K562 (cell line): ENCODE measurements around the gene MATR3. TPM values are rescaled to one million over a fixed set of nuclear protein-coding genes. Genes with fewer than 3 reads are reported as not detected.
A peak's percentile ranks its signal among the peaks of the same experiment; 100 is the strongest.

Experiments
- BCL6 ChIP-seq: fragments of 250-450 bp; sonication (Bioruptor Pico); IDR thresholded peaks from 2 replicates; pipeline ENCODE4 v1.4.0; 2020
- CXXC5 ChIP-seq: fragments of 250-450 bp; sonication (Bioruptor Pico); IDR thresholded peaks from 2 replicates; pipeline ENCODE4 v1.8.0; 2022; ENCODE audit warnings: inconsistent platforms, mild to moderate bottlenecking, moderate library complexity
- ETV6 ChIP-seq, 3 experiments: fragments of 150-350 bp in 1 of 3; sonication (generic) in 1 of 3; formaldehyde crosslinking in 1 of 3; IDR thresholded peaks; 2 replicates each; pipeline versions ENCODE4 v1.6.1 to v1.8.0; 2014 to 2022; ENCODE audit warnings: borderline replicate concordance in 2 of 3, low read depth in 2 of 3, antibody characterized with exemption in 1 of 3, low read length in 1 of 3, mild to moderate bottlenecking in 1 of 3, missing genetic modification reagents in 1 of 3
- GABPB2 ChIP-seq: fragments of 250-450 bp; sonication (Bioruptor Pico); conservative IDR thresholded peaks from 2 replicates; pipeline ENCODE4 v1.5.1; 2021; ENCODE audit warnings: mild to moderate bottlenecking
- HDAC6 ChIP-seq: IDR thresholded peaks from 2 replicates; pipeline ENCODE4 v1.6.1; 2012; ENCODE audit warnings: low read depth, mild to moderate bottlenecking, control low read depth, inconsistent platforms, low read length, moderate library complexity
- LARP7 ChIP-seq: fragments of 450-650 bp; IDR thresholded peaks from 2 replicates; pipeline ENCODE4 v1.6.1; 2016
- MCM2 ChIP-seq: fragments of 450-650 bp; IDR thresholded peaks from 2 replicates; pipeline ENCODE4 v1.6.1; 2017; ENCODE audit warnings: low read depth, mild to moderate bottlenecking
- MECOM ChIP-seq: fragments of 250-450 bp; sonication (Bioruptor Pico); IDR thresholded peaks from 2 replicates; pipeline ENCODE4 v1.8.0; 2022; ENCODE audit warnings: inconsistent platforms
- PHF20 ChIP-seq: fragments of 450-650 bp; IDR thresholded peaks from 2 replicates; pipeline ENCODE4 v1.6.1; 2018; ENCODE audit not compliant: partially characterized antibody
- POLR2G ChIP-seq: fragments of 200-400 bp; formaldehyde crosslinking; IDR thresholded peaks from 2 replicates; pipeline ENCODE4 v1.6.1; 2017; ENCODE audit warnings: low read depth, mild to moderate bottlenecking, antibody characterized with exemption, low read length, moderate library complexity
- PTBP1 ChIP-seq: fragments of 200-400 bp; formaldehyde crosslinking; IDR thresholded peaks from 2 replicates; pipeline ENCODE4 v1.6.1; 2017; ENCODE audit warnings: low read depth, low read length
- RBM39 ChIP-seq: fragments of 200-400 bp; formaldehyde crosslinking; optimal IDR thresholded peaks from 2 replicates; pipeline ENCODE3; 2018; ENCODE audit warnings: low read depth, low read length
- ZBED1 ChIP-seq: IDR thresholded peaks from 2 replicates; pipeline ENCODE4 v1.6.1; 2014
- ZNF717 ChIP-seq: fragments of 250-450 bp; sonication (Bioruptor Pico); IDR thresholded peaks from 2 replicates; pipeline ENCODE4 v1.5.0; 2021
- ZNF785 ChIP-seq: fragments of 250-450 bp; sonication (Bioruptor Pico); IDR thresholded peaks from 2 replicates; pipeline ENCODE4 v1.4.0; 2020; ENCODE audit warnings: mild to moderate bottlenecking
- polyA plus RNA-seq, 8 experiments: library from polyadenylated mRNA; depleted of rRNA in 4 of 8; stranded (reverse) in 5 of 8; unstranded in 3 of 8; fragments of >200 nt; fragmentation: Nextera tagmentation in 2 of 8; fragmentation: Illumina TruSeq in 1 of 8; extraction: Ambion mirVana in 2 of 8; extraction: Trizol in 1 of 8; gene quantifications; 2 replicates each; pipeline versions ENCODE4 v1.2.1 to v1.2.3, GENCODE V29; 2011 to 2014; ENCODE audit warnings: inconsistent platforms in 1 of 8, missing spikeins in 1 of 8
- total RNA-seq, 7 experiments: library from RNA; depleted of rRNA in 6 of 7; stranded (reverse); fragments of >200 nt in 6 of 7; fragmentation: Illumina TruSeq in 2 of 7; extraction: Trizol in 2 of 7; gene quantifications; 2 replicates each; pipeline versions ENCODE4 v1.2.1 to v1.2.3, GENCODE V29; 2011 to 2021; ENCODE audit warnings: low replicate concordance in 1 of 7
- TF ChIP-seq, protein P1 (sequence below), 2 experiments: IDR thresholded peaks in 1 of 2; conservative IDR thresholded peaks in 1 of 2; 2 replicates each; pipeline ENCODE4 v1.6.1; 2016; ENCODE audit warnings: low read depth in 2 of 2, mild to moderate bottlenecking in 1 of 2, missing compliant biosample characterization in 1 of 2, missing genetic modification characterization in 1 of 2, moderate library complexity in 1 of 2
- TF ChIP-seq, protein P2 (sequence below): fragments of 450-650 bp; IDR thresholded peaks from 2 replicates; pipeline ENCODE4 v1.6.1; 2016; ENCODE audit warnings: missing biosample characterization, missing genetic modification characterization
- TF ChIP-seq, protein P3 (sequence below): sonication (generic); formaldehyde crosslinking; IDR thresholded peaks from 2 replicates; pipeline ENCODE4 v1.8.0; 2022; ENCODE audit warnings: mild to moderate bottlenecking, missing genetic modification reagents
- TF ChIP-seq, protein P4 (sequence below), 2 experiments: fragments of 450-650 bp in 1 of 2; sonication (generic) in 1 of 2; formaldehyde crosslinking in 1 of 2; IDR thresholded peaks in 1 of 2; conservative IDR thresholded peaks in 1 of 2; 2 replicates each; pipeline versions ENCODE4 v1.6.1 to v1.8.1; 2016 to 2023; ENCODE audit warnings: mild to moderate bottlenecking in 2 of 2, moderate library complexity in 2 of 2, inconsistent platforms in 1 of 2, missing genetic modification reagents in 1 of 2

MATR3 gene
- total and polyA plus RNA-seq, 9 of the 15 experiments (the other 6 are each of a cell fraction or from before 2014, with no cell fraction given) = 150 to 425 (median 263) TPM

DNA sequence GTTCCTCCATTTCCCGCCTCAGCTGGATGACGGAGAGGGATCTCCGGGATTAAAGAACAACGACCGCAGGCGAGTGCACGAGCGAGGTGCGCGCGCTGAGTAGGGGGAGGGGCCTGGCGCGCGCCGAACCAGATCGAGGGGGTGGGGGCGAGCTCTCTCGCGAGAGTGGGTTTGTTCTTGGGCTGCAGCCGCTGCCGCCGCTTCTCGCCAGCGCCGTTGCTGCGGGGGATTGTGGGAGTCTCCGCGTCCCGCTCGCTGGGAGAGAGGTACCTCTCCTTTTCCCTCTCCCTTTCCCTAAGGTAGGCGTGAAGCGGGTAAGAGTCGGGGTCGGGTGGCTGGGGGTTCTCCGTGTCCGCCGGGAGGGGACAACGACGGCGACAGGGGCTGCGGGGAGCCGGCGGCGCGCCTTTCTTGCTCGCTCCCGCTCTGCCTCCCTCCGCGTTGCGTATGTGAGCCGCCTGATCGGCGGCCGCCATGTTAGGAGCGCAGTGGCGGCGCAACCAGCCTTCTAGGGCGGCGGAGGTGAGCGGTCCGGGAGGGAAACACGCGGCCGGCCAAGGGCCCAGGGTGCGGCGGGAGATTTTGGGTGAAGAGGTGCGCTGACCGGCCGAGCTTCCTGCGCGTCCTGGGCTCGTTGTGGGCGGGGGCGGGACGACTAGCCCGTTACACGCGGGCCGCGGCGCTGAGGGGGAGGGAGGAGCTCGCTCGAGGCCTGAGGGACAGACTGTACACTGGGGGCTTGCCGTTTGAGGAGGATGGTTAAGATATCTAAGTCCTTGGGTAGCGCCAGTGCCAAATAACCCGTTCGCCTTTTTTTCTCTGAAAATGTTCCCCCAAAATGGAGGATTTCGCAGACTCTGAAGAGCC lies at the start of gene MATR3 (continued):
- TF ChIP-seq, protein P1, sequence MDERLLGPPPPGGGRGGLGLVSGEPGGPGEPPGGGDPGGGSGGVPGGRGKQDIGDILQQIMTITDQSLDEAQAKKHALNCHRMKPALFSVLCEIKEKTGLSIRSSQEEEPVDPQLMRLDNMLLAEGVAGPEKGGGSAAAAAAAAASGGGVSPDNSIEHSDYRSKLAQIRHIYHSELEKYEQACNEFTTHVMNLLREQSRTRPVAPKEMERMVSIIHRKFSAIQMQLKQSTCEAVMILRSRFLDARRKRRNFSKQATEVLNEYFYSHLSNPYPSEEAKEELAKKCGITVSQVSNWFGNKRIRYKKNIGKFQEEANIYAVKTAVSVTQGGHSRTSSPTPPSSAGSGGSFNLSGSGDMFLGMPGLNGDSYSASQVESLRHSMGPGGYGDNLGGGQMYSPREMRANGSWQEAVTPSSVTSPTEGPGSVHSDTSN (CRISPR knock-in tag; IDR thresholded peaks at IDR 0.05; ENCODE audit: low read depth) = no peak
- TF ChIP-seq, protein P1 (tag; conservative IDR thresholded peaks at IDR 0.05; ENCODE audit: low read depth) = no peak
- peak; percentile 70 for TF ChIP-seq PHF20
- TF ChIP-seq BCL6 (CRISPR knock-in tag) = no peak
- TF ChIP-seq MCM2 = no peak
- no peak for TF ChIP-seq ZNF717
- peak; percentile 65; the same call in 1 of the 2 replicates for TF ChIP-seq PTBP1
- no peak for TF ChIP-seq GABPB2 (CRISPR knock-in tag)
- TF ChIP-seq, protein P2, sequence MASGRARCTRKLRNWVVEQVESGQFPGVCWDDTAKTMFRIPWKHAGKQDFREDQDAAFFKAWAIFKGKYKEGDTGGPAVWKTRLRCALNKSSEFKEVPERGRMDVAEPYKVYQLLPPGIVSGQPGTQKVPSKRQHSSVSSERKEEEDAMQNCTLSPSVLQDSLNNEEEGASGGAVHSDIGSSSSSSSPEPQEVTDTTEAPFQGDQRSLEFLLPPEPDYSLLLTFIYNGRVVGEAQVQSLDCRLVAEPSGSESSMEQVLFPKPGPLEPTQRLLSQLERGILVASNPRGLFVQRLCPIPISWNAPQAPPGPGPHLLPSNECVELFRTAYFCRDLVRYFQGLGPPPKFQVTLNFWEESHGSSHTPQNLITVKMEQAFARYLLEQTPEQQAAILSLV (tag) = no peak
- TF ChIP-seq, protein P3, sequence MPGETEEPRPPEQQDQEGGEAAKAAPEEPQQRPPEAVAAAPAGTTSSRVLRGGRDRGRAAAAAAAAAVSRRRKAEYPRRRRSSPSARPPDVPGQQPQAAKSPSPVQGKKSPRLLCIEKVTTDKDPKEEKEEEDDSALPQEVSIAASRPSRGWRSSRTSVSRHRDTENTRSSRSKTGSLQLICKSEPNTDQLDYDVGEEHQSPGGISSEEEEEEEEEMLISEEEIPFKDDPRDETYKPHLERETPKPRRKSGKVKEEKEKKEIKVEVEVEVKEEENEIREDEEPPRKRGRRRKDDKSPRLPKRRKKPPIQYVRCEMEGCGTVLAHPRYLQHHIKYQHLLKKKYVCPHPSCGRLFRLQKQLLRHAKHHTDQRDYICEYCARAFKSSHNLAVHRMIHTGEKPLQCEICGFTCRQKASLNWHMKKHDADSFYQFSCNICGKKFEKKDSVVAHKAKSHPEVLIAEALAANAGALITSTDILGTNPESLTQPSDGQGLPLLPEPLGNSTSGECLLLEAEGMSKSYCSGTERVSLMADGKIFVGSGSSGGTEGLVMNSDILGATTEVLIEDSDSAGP (CRISPR knock-in tag) = no peak
- TF ChIP-seq ETV6 (IDR thresholded peaks at IDR 0.05; ENCODE audit: borderline replicate concordance in 1 of 2, low read depth in 2 of 2, low read length in 1 of 2) = no peak
- TF ChIP-seq ETV6 (CRISPR knock-in tag; IDR thresholded peaks at IDR 0.05; ENCODE audit: borderline replicate concordance) = no peak
- TF ChIP-seq ZBED1 = 0 out of 2 replicates have a peak, but pooled peaks have one; percentile 21
- TF ChIP-seq, protein P4, sequence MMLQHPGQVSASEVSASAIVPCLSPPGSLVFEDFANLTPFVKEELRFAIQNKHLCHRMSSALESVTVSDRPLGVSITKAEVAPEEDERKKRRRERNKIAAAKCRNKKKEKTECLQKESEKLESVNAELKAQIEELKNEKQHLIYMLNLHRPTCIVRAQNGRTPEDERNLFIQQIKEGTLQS (IDR thresholded peaks at IDR 0.05) = no peak
- TF ChIP-seq, protein P4 (CRISPR knock-in tag; conservative IDR thresholded peaks at IDR 0.05) = peak; percentile 46; the same call in 1 of the 2 replicates
- peak; percentile 98 for TF ChIP-seq POLR2G
- no peak for TF ChIP-seq ZNF785 (CRISPR knock-in tag)
- no peak for TF ChIP-seq LARP7
- TF ChIP-seq MECOM (CRISPR knock-in tag) = no peak
- peak; percentile 88 for TF ChIP-seq CXXC5 (CRISPR knock-in tag)
- TF ChIP-seq RBM39 = no peak
- no peak for TF ChIP-seq HDAC6
